ENCODE data around the gene HIVEP1. TPM values are rescaled to one million over a fixed set of nuclear protein-coding genes. Genes with fewer than 3 reads are reported as not detected.

Gene HIVEP1
- total RNA-seq, 3 donors from 2014 or later (not counting 1 experiment from before 2014, with no cell fraction given), result 26.3 to 37.9 (median 28.4) TPM

GRCh38 chr6:12090714-12091113, 78.6 kb downstream of the HIVEP1 start:
- no peak for DNase-seq
- no peak overlapping the region for H3K27ac Mint-ChIP-seq
- Histone ChIP-seq H3K27me3 (ENCODE audit: control insufficient read depth, insufficient read depth, low read length) (no peaks in the 10 kb centered on the region), H3K4me3 (ENCODE audit: low read length) (no peak overlapping the region), H3K36me3 (ENCODE audit: control insufficient read depth, insufficient read depth, low read length) (peaks cover 2% of the 10 kb centered on the region), H3K9me3 (ENCODE audit: control insufficient read depth, insufficient read depth, low read length) (no peaks in the 10 kb centered on the region), H3K4me1 (ENCODE audit: control insufficient read depth, insufficient read depth, low read length) (no peaks in the 10 kb centered on the region), H3K27ac (ENCODE audit: low read length) (no peak overlapping the region)
- H3K36me3 Mint-ChIP-seq, result no peaks in the 10 kb centered on the region
- no peaks in the 10 kb centered on the region for H3K27me3 Mint-ChIP-seq (ENCODE audit: low read depth in 2 of 2)
- H3K9me3 Mint-ChIP-seq, result no peaks in the 10 kb centered on the region
- no peak for TF ChIP-seq CTCF (IDR thresholded peaks at IDR 0.05)
- intact Hi-C loops (cut with micrococcal nuclease), result no loop called here
- H3K4me3 Mint-ChIP-seq, result no peak overlapping the region
- no peaks in the 10 kb centered on the region for H3K4me1 Mint-ChIP-seq
- no peak for ATAC-seq

- ATAC-seq (no peak), DNase-seq (no peak)
- H3K4me1 ChIP-seq (ENCODE audit: control insufficient read depth, insufficient read depth, low read length), result no peaks in the 10 kb centered on the region
- no peaks in the 10 kb centered on the region for H3K27me3 Mint-ChIP-seq (ENCODE audit: low read depth in 2 of 2)
- H3K27ac Mint-ChIP-seq, result no peak overlapping the region
- no peak overlapping the region for H3K4me3 Mint-ChIP-seq
- peaks cover 2% of the 10 kb centered on the region for H3K36me3 ChIP-seq (ENCODE audit: control insufficient read depth, insufficient read depth, low read length)
- H3K27ac ChIP-seq (ENCODE audit: low read length), result no peak overlapping the region
- no peaks in the 10 kb centered on the region for H3K9me3 ChIP-seq (ENCODE audit: control insufficient read depth, insufficient read depth, low read length)
- WGBS (ENCODE audit: insufficient coverage), result 98% methylated on average over 3 of the region's 5 CpGs
- intact Hi-C loops (cut with micrococcal nuclease), result no loop called here
- H3K27me3 ChIP-seq (ENCODE audit: control insufficient read depth, insufficient read depth, low read length), result no peaks in the 10 kb centered on the region
- no peaks in the 10 kb centered on the region for H3K9me3 Mint-ChIP-seq
- H3K4me1 Mint-ChIP-seq, result no peaks in the 10 kb centered on the region
- H3K36me3 Mint-ChIP-seq, result no peaks in the 10 kb centered on the region
- TF ChIP-seq CTCF (IDR thresholded peaks at IDR 0.05), result no peak
- no peak overlapping the region for H3K4me3 ChIP-seq (ENCODE audit: low read length)
Measured at GRCh38 chr6:12092762-12093161, 80.7 kb downstream of the HIVEP1 start.

GRCh38 chr6:12094689-12095088, 82.6 kb downstream of the HIVEP1 start:
- Histone ChIP-seq H3K27me3 (ENCODE audit: control insufficient read depth, insufficient read depth, low read length) (no peaks in the 10 kb centered on the region), H3K36me3 (ENCODE audit: control insufficient read depth, insufficient read depth, low read length) (peaks cover 2% of the 10 kb centered on the region), H3K4me1 (ENCODE audit: control insufficient read depth, insufficient read depth, low read length) (no peaks in the 10 kb centered on the region), H3K27ac (ENCODE audit: low read length) (no peak overlapping the region), H3K4me3 (ENCODE audit: low read length) (no peak overlapping the region), H3K9me3 (ENCODE audit: control insufficient read depth, insufficient read depth, low read length) (no peaks in the 10 kb centered on the region)
- no CpG with 5 or more reads among the region's 1 CpG for WGBS (ENCODE audit: insufficient coverage)
- H3K4me3 Mint-ChIP-seq, result no peak overlapping the region
- DNase-seq (no peak), ATAC-seq (no peak)
- H3K27me3 Mint-ChIP-seq (ENCODE audit: low read depth in 2 of 2), result no peaks in the 10 kb centered on the region
- H3K4me1 Mint-ChIP-seq, result no peaks in the 10 kb centered on the region
- no peaks in the 10 kb centered on the region for H3K9me3 Mint-ChIP-seq
- no peak for TF ChIP-seq CTCF (IDR thresholded peaks at IDR 0.05)
- no peak overlapping the region for H3K27ac Mint-ChIP-seq
- intact Hi-C loops (cut with micrococcal nuclease), result no loop called here
- no peaks in the 10 kb centered on the region for H3K36me3 Mint-ChIP-seq

DNA sequence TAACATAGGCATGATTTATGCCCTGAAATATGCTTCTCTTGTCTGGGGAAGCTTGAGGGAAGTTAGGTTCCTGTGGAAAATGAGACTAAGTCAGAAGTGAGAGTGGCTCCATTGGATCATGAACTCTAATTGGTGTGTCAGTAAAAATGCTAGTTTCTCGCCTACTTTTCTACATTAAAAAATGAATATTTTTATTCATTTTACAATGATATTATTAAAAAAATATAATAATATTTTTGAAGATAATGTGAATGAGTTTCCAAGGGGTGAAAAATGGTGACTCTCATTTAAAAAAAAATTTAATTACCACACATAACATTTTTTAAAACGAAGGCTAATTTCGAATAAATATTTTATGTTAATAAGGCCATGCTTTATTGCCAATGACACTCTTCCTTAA, 84.2 kb downstream of the HIVEP1 start:
- Histone ChIP-seq H3K4me1 (ENCODE audit: control insufficient read depth, insufficient read depth, low read length) (no peaks in the 10 kb centered on the region), H3K27me3 (ENCODE audit: control insufficient read depth, insufficient read depth, low read length) (no peaks in the 10 kb centered on the region), H3K4me3 (ENCODE audit: low read length) (no peak overlapping the region), H3K36me3 (ENCODE audit: control insufficient read depth, insufficient read depth, low read length) (no peaks in the 10 kb centered on the region), H3K9me3 (ENCODE audit: control insufficient read depth, insufficient read depth, low read length) (no peaks in the 10 kb centered on the region), H3K27ac (ENCODE audit: low read length) (no peak overlapping the region)
- DNase-seq (no peak), ATAC-seq (no peak)
- no CpG with 5 or more reads among the region's 3 CpGs for WGBS (ENCODE audit: insufficient coverage)
- Mint-ChIP-seq H3K27ac (no peak overlapping the region), H3K9me3 (no peaks in the 10 kb centered on the region), H3K36me3 (no peaks in the 10 kb centered on the region), H3K4me1 (no peaks in the 10 kb centered on the region), H3K4me3 (no peak overlapping the region), H3K27me3 (ENCODE audit: low read depth in 2 of 2) (no peaks in the 10 kb centered on the region)
- TF ChIP-seq CTCF (IDR thresholded peaks at IDR 0.05), result no peak
- intact Hi-C loops (cut with micrococcal nuclease), result no loop called here

Data from natural killer cell (primary cell).